Endothelial cell of umbilical vein (primary cell): ENCODE results near the gene XRN2.

Experiments used
- CTCF ChIP-seq, 2 donors: IDR thresholded peaks; 1 replicate in 1 of 2; 2 replicates in 1 of 2; pipeline ENCODE4 v1.5.1; 2011; ENCODE audit warnings: low read length in 2 of 2, mild to moderate bottlenecking in 2 of 2, moderate library complexity in 2 of 2, control low read depth in 1 of 2, inconsistent platforms in 1 of 2, low read depth in 1 of 2; ENCODE audit not compliant: insufficient read depth in 1 of 2; ENCODE audit errors: extremely low read depth in 1 of 2
- EZH2 ChIP-seq: IDR thresholded peaks from 2 replicates; pipeline ENCODE4 v1.6.1; 2012; ENCODE audit warnings: borderline replicate concordance, low read depth, mild to moderate bottlenecking, moderate library complexity, low read length, inconsistent platforms; ENCODE audit not compliant: severe bottlenecking
- MAX ChIP-seq: IDR thresholded peaks from 2 replicates; pipeline ENCODE4 v1.6.1; 2011; ENCODE audit not compliant: insufficient read depth, insufficient read length
- POLR2A ChIP-seq: IDR thresholded peaks from 2 replicates; pipeline ENCODE4 v1.6.1; 2012; ENCODE audit warnings: low read depth, mild to moderate bottlenecking, control low read depth, low read length

GRCh38 chr20:21396599-21397340 is 93.6 kb downstream of the XRN2 start:
- TF ChIP-seq CTCF (IDR thresholded peaks at IDR 0.05; ENCODE audit: extremely low read depth in 1 of 2, insufficient read depth in 1 of 2, low read depth in 1 of 2, low read length in 2 of 2) (no peak), EZH2 (peak; percentile 96), POLR2A (no peak), MAX (no peak)
